ENCODE measurements around the gene MRPS27. TPM values are rescaled to one million over a fixed set of nuclear protein-coding genes. Genes with fewer than 3 reads are reported as not detected.

The MRPS27 gene
- total RNA-seq, 1 donor from 2014 or later: 28.2 TPM

- TF ChIP-seq, protein P1, sequence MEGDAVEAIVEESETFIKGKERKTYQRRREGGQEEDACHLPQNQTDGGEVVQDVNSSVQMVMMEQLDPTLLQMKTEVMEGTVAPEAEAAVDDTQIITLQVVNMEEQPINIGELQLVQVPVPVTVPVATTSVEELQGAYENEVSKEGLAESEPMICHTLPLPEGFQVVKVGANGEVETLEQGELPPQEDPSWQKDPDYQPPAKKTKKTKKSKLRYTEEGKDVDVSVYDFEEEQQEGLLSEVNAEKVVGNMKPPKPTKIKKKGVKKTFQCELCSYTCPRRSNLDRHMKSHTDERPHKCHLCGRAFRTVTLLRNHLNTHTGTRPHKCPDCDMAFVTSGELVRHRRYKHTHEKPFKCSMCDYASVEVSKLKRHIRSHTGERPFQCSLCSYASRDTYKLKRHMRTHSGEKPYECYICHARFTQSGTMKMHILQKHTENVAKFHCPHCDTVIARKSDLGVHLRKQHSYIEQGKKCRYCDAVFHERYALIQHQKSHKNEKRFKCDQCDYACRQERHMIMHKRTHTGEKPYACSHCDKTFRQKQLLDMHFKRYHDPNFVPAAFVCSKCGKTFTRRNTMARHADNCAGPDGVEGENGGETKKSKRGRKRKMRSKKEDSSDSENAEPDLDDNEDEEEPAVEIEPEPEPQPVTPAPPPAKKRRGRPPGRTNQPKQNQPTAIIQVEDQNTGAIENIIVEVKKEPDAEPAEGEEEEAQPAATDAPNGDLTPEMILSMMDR (IDR thresholded peaks at IDR 0.05): no peak
- DNase-seq (ENCODE audit: low spot score in 2 of 2): peak in 1 of 2 donors; percentile 82
Measured at GRCh38 chr5:72248410-72248981, 71.5 kb downstream of the MRPS27 start.

DNA sequence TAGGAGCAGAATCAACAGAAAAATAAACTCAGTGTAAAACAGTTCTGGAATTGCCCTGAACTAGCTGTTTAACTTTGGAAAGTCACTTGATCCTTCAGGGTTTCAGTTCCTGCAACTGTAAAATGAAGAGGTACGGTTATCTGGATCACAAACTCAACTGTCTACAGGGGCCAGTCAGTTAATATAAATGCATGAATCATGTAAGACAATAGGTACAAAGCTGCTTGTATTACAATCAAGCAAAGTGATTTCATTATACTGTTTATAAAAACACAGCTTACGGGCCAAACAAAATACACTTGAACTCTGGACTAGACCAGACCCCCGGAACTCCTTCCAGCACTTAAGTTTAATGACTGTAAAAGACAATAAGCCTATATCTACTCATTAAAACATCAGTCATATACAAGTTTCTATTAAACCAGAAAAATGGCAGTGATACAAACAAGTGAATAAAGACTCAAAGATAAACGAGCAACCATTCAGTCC, 73.0 kb downstream of the MRPS27 start:
- intact Hi-C loops (cut with DNase I): loop anchor here (5.0 kb wide), 3 partner anchors 95 to 140 kb away; partner anchors contain the start of gene MAP1B
- Histone ChIP-seq H3K27ac (peak overlapping the region; percentile 79 to 84), H3K4me1 (peaks cover 30 to 58% of the 10 kb centered on the region in 2 donors)

More at GRCh38 chr5:72248410-72248981, 71.5 kb downstream of the MRPS27 start:
- H3K4me1 ChIP-seq: peaks cover 30 to 60% of the 10 kb centered on the region in 2 donors
- H3K27me3 ChIP-seq: no peaks in the 10 kb centered on the region
- H3K9me3 ChIP-seq: no peaks in the 10 kb centered on the region
- no peaks in the 10 kb centered on the region for H3K36me3 ChIP-seq
- H3K27ac ChIP-seq: peak overlapping the region; percentile 79 to 84
- intact Hi-C loops (cut with DNase I): loop anchor here (2.0 to 5.0 kb wide), 5 partner anchors 16 to 141 kb away; partner anchors contain the start of gene MAP1B
- no peak overlapping the region for H3K4me3 ChIP-seq

DNA sequence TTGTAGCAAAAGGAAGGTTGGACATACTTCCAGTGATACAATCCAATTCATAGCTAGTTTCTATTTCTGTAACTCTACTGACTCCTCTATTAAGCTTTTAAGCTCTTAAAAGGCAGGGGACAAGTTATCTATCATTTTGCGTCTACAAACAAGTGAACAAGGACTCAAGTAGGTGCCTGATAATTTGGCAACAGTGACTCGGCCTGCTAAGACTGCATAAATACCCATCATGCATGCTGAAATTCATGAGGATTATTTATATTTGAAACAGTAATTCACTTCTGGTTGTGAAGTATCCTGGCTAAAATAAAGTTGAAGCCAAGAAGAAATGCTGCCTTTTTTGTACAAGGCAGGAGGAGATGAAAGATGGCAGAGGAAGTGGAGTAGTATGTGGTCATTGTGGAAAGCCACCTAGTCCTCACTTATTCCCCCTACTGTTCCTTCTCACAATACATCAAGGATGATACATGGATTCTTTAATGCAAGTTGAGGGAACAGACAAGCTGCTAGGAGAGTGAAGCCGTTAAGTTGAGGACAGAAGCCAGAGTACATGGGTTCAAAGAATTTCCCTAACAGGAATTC, 74.0 kb downstream of the MRPS27 start:
- Histone ChIP-seq H3K27me3 (no peaks in the 10 kb centered on the region), H3K4me3 (no peak overlapping the region), H3K36me3 (no peaks in the 10 kb centered on the region), H3K27ac (peak overlapping the region; percentile 79 to 84), H3K9me3 (no peaks in the 10 kb centered on the region), H3K4me1 (peaks cover 30 to 50% of the 10 kb centered on the region in 2 donors)
- intact Hi-C loops (cut with DNase I): loop anchor here (5.0 kb wide), 3 partner anchors 94 to 139 kb away; partner anchors contain the start of gene MAP1B
- no peak for DNase-seq (ENCODE audit: low spot score in 2 of 2)
- TF ChIP-seq, protein P1 (IDR thresholded peaks at IDR 0.05): peak in 2 of 3 experiments; percentile 17 to 42

More for the DNA sequence above, 73.0 kb downstream of the MRPS27 start:
- Histone ChIP-seq H3K4me3 (no peak overlapping the region), H3K27me3 (no peaks in the 10 kb centered on the region), H3K9me3 (no peaks in the 10 kb centered on the region), H3K36me3 (no peaks in the 10 kb centered on the region)
- TF ChIP-seq, protein P1 (IDR thresholded peaks at IDR 0.05): no peak
- no peak for DNase-seq (ENCODE audit: low spot score in 2 of 2)

GRCh38 chr5:72245546-72245945, 74.5 kb downstream of the MRPS27 start:
- H3K27me3 ChIP-seq: no peaks in the 10 kb centered on the region
- no peaks in the 10 kb centered on the region for H3K9me3 ChIP-seq
- no peak overlapping the region for H3K4me3 ChIP-seq
- peak overlapping the region; percentile 79 to 84 for H3K27ac ChIP-seq
- DNase-seq (ENCODE audit: low spot score in 2 of 2): no peak
- no peaks in the 10 kb centered on the region for H3K36me3 ChIP-seq
- H3K4me1 ChIP-seq: peaks cover 30 to 49% of the 10 kb centered on the region in 2 donors
- TF ChIP-seq, protein P1 (IDR thresholded peaks at IDR 0.05): no peak
- intact Hi-C loops (cut with DNase I): loop anchor here (5.0 kb wide), 3 partner anchors 93 to 138 kb away; partner anchors contain the start of gene MAP1B

GRCh38 chr5:72244862-72245371, 75.1 kb downstream of the MRPS27 start:
- H3K4me1 ChIP-seq: peaks cover 30 to 49% of the 10 kb centered on the region in 2 donors
- no peaks in the 10 kb centered on the region for H3K9me3 ChIP-seq
- H3K36me3 ChIP-seq: no peaks in the 10 kb centered on the region
- intact Hi-C loops (cut with DNase I): loop anchor here (5.0 kb wide), 3 partner anchors 93 to 138 kb away; partner anchors contain the start of gene MAP1B
- H3K27ac ChIP-seq: peak overlapping the region; percentile 79 to 84
- H3K4me3 ChIP-seq: no peak overlapping the region
- DNase-seq (ENCODE audit: low spot score in 2 of 2): peak in 1 of 2 donors; percentile 64
- TF ChIP-seq, protein P1 (IDR thresholded peaks at IDR 0.05): peak; percentile 10 to 35 (median 24)
- no peaks in the 10 kb centered on the region for H3K27me3 ChIP-seq

Measured in ascending aorta (tissue), 2 donors.